Uterus (tissue), 4 donors: ENCODE data around the gene CLSTN2. TPM values are rescaled to one million over a fixed set of nuclear protein-coding genes. Genes with fewer than 3 reads are reported as not detected.

Experiments used
- DNase-seq, 2 donors: peaks; one replicate each; pipeline ENCODE4 v3.0.0-alpha.2; 2019 to 2020
- H3K27ac ChIP-seq, 2 donors: fragments of 200-600 bp; sonication (generic); 1 replicate in 1 of 2; 2 replicates in 1 of 2; pipeline ENCODE4 v1.5.1; 2016 to 2018
- H3K27me3 ChIP-seq, 2 donors: fragments of 200-600 bp; sonication (generic); one replicate each; pipeline ENCODE4 v1.5.1; 2018 to 2019; ENCODE audit warnings: control low read depth in 1 of 2
- H3K36me3 ChIP-seq, 2 donors: fragments of 200-600 bp; sonication (generic); one replicate each; pipeline ENCODE4 v1.5.1; 2019; ENCODE audit warnings: control low read depth in 1 of 2
- H3K4me1 ChIP-seq, 2 donors: fragments of 200-600 bp; sonication (generic); one replicate each; pipeline ENCODE4 v1.5.1; 2018 to 2019; ENCODE audit warnings: control low read depth in 1 of 2
- H3K4me3 ChIP-seq, 2 donors: fragments of 200-600 bp; sonication (generic); 1 replicate in 1 of 2; 2 replicates in 1 of 2; pipeline ENCODE4 v1.5.1; 2018 to 2019; ENCODE audit warnings: mild to moderate bottlenecking in 1 of 2
- H3K9me3 ChIP-seq, 2 donors: fragments of 200-600 bp; sonication (generic); one replicate each; pipeline ENCODE4 v1.5.1; 2019; ENCODE audit warnings: control low read depth in 1 of 2
- CTCF ChIP-seq, 4 experiments: fragments of 200-600 bp in 2 of 4; fragments of 450-650 bp in 2 of 4; sonication (generic) in 2 of 4; IDR thresholded peaks; one replicate each; pipeline ENCODE4 v1.5.1; 2016 to 2019; ENCODE audit warnings: antibody characterized with exemption in 4 of 4, mild to moderate bottlenecking in 2 of 4, moderate library complexity in 1 of 4
- POLR2A ChIP-seq, 2 donors: fragments of 450-650 bp; IDR thresholded peaks; one replicate each; pipeline ENCODE4 v1.6.1; 2016; ENCODE audit warnings: antibody characterized with exemption in 2 of 2, mild to moderate bottlenecking in 1 of 2, moderate library complexity in 1 of 2
- intact Hi-C: fragments of 100-400 bp; cut with DNase I; formaldehyde crosslinking; loops from one replicate; pipeline ENCODE4 v1.15.1; 2023; ENCODE audit warnings: low total_unique reads
- total RNA-seq, 4 donors: library from RNA; depleted of rRNA in 3 of 4; stranded (reverse); fragments of >200 nt in 3 of 4; gene quantifications; one replicate each; pipeline versions ENCODE4 v1.1.0 to v1.2.4, GENCODE V29; 2014 to 2023
- donor health status: DM: yes; HTN: yes; CAD: no.

Gene CLSTN2
- total RNA-seq, 4 donors from 2014 or later, result 4.7 to 32.2 (median 19.2) TPM

GRCh38 chr3:140164156-140164555 lies 229.2 kb downstream of the CLSTN2 start:
- no peak overlapping the region for H3K4me3 ChIP-seq
- TF ChIP-seq CTCF (IDR thresholded peaks at IDR 0.05), result no peak
- no peak for TF ChIP-seq POLR2A (IDR thresholded peaks at IDR 0.05)
- no peaks in the 10 kb centered on the region for H3K36me3 ChIP-seq
- no peak overlapping the region for H3K27ac ChIP-seq
- H3K4me1 ChIP-seq, result peaks cover 0 to 4% of the 10 kb centered on the region in 2 donors
- no peak for DNase-seq
- intact Hi-C loops, result no loop called here
- H3K9me3 ChIP-seq, result no peaks in the 10 kb centered on the region
- H3K27me3 ChIP-seq, result no peaks in the 10 kb centered on the region

- intact Hi-C loops, result no loop called here
- H3K27ac ChIP-seq, result no peak overlapping the region
- no peak for TF ChIP-seq POLR2A (IDR thresholded peaks at IDR 0.05)
- no peak for TF ChIP-seq CTCF (IDR thresholded peaks at IDR 0.05)
- H3K4me1 ChIP-seq, result peaks cover 0 to 4% of the 10 kb centered on the region in 2 donors
- H3K27me3 ChIP-seq, result no peaks in the 10 kb centered on the region
- H3K4me3 ChIP-seq, result no peak overlapping the region
- H3K9me3 ChIP-seq, result no peaks in the 10 kb centered on the region
- H3K36me3 ChIP-seq, result no peaks in the 10 kb centered on the region
- no peak for DNase-seq
These were observed 230.1 kb downstream of the CLSTN2 start for GRCh38 chr3:140164922-140165590.

- TF ChIP-seq POLR2A (IDR thresholded peaks at IDR 0.05) (no peak), CTCF (IDR thresholded peaks at IDR 0.05) (no peak)
These were observed 230.8 kb downstream of the CLSTN2 start for GRCh38 chr3:140165781-140166180.

GRCh38 chr3:140166861-140167599 lies 232.0 kb downstream of the CLSTN2 start:
- Histone ChIP-seq H3K27ac (no peak overlapping the region), H3K36me3 (no peaks in the 10 kb centered on the region), H3K27me3 (no peaks in the 10 kb centered on the region), H3K9me3 (no peaks in the 10 kb centered on the region), H3K4me3 (no peak overlapping the region), H3K4me1 (no peaks in the 10 kb centered on the region)
- no peak for DNase-seq
- TF ChIP-seq CTCF (IDR thresholded peaks at IDR 0.05) (no peak), POLR2A (IDR thresholded peaks at IDR 0.05) (no peak)
- intact Hi-C loops, result no loop called here

More at GRCh38 chr3:140165781-140166180, 230.8 kb downstream of the CLSTN2 start:
- peaks cover 0 to 4% of the 10 kb centered on the region in 2 donors for H3K4me1 ChIP-seq
- H3K36me3 ChIP-seq, result no peaks in the 10 kb centered on the region
- no peaks in the 10 kb centered on the region for H3K27me3 ChIP-seq
- no peak overlapping the region for H3K27ac ChIP-seq
- H3K4me3 ChIP-seq, result no peak overlapping the region
- no peak for DNase-seq
- H3K9me3 ChIP-seq, result no peaks in the 10 kb centered on the region
- intact Hi-C loops, result no loop called here

GRCh38 chr3:140167600-140168281 lies 232.8 kb downstream of the CLSTN2 start:
- Histone ChIP-seq H3K27ac (no peak overlapping the region), H3K36me3 (no peaks in the 10 kb centered on the region), H3K4me3 (no peak overlapping the region), H3K27me3 (no peaks in the 10 kb centered on the region), H3K9me3 (no peaks in the 10 kb centered on the region), H3K4me1 (no peaks in the 10 kb centered on the region)
- intact Hi-C loops, result no loop called here
- DNase-seq, result no peak
- no peak for TF ChIP-seq POLR2A (IDR thresholded peaks at IDR 0.05)
- TF ChIP-seq CTCF (IDR thresholded peaks at IDR 0.05), result no peak
